ENCODE measurements around the gene RPL37.
"Not testable (repeated sequence)": the region's sequence is repeated elsewhere in the genome, so short reads cannot be mapped to it uniquely, and the experiment has no call there.

Gene RPL37

GRCh38 chr5:40790947-40791593, 44.0 kb downstream of the RPL37 start:
- peaks cover 0 to 18% of the 10 kb centered on the region in 2 donors for H3K9me3 ChIP-seq (replicated peaks in 1 of 2; ENCODE audit: control insufficient read depth in 2 of 2, insufficient read depth in 1 of 2, low read depth in 1 of 2, low read length in 2 of 2)

GRCh38 chr5:40788941-40789340, 46.1 kb downstream of the RPL37 start:
- H3K27ac ChIP-seq (replicated peaks; ENCODE audit: low read length); H3K9ac ChIP-seq (ENCODE audit: low read depth, low read length, poor library complexity); H2AFZ ChIP-seq (ENCODE audit: low read length); H3K4ac ChIP-seq (ENCODE audit: low read length); H3K79me1 ChIP-seq (ENCODE audit: low read depth, low read length); H2BK12ac ChIP-seq (ENCODE audit: low read length); H4K8ac ChIP-seq (ENCODE audit: low read depth, low read length); H3K27me3 ChIP-seq (ENCODE audit: control insufficient read depth in 3 of 3, insufficient read depth in 3 of 3, low read depth in 1 of 3, low read length in 3 of 3); H2BK15ac ChIP-seq (ENCODE audit: low read length); H2BK120ac ChIP-seq (ENCODE audit: low read depth, low read length); H3K4me3 ChIP-seq (ENCODE audit: low read length in 2 of 2); DNase-seq (ENCODE audit: low spot score); H3K18ac ChIP-seq (ENCODE audit: low read length); H3K4me1 ChIP-seq (ENCODE audit: control insufficient read depth in 2 of 2, insufficient read depth in 1 of 2, low read depth in 1 of 2, low read length in 2 of 2); H3K4me2 ChIP-seq (ENCODE audit: insufficient read depth, low read length, poor library complexity, severe bottlenecking); H2AK5ac ChIP-seq (ENCODE audit: low read depth, low read length); H3K14ac ChIP-seq (ENCODE audit: low read length); H4K91ac ChIP-seq (ENCODE audit: low read depth, low read length, poor library complexity); H2BK5ac ChIP-seq (ENCODE audit: low read length); H3K36me3 ChIP-seq (replicated peaks in 1 of 2; ENCODE audit: control insufficient read depth in 2 of 2, insufficient read depth in 2 of 2, low read length in 2 of 2); H3K23ac ChIP-seq (ENCODE audit: low read depth, low read length, poor library complexity): not testable (repeated sequence)
- no CpG with 5 or more reads among the region's 5 CpGs for WGBS, 2 donors (ENCODE audit: extremely low coverage in 2 of 2, insufficient read length in 2 of 2, insufficient replicate concordance in 1 of 2)
- H3K9me3 ChIP-seq (replicated peaks in 1 of 2; ENCODE audit: control insufficient read depth in 2 of 2, insufficient read depth in 1 of 2, low read depth in 1 of 2, low read length in 2 of 2): peaks cover 0 to 18% of the 10 kb centered on the region in 2 donors

More at GRCh38 chr5:40790947-40791593, 44.0 kb downstream of the RPL37 start:
- no peak overlapping the region for H4K91ac ChIP-seq (ENCODE audit: low read depth, low read length, poor library complexity)
- no peak overlapping the region for H3K4me2 ChIP-seq (ENCODE audit: insufficient read depth, low read length, poor library complexity, severe bottlenecking)
- no peak overlapping the region for H3K9ac ChIP-seq (ENCODE audit: low read depth, low read length, poor library complexity)
- H3K18ac ChIP-seq (ENCODE audit: low read length): no peak overlapping the region
- H3K4me1 ChIP-seq (ENCODE audit: control insufficient read depth in 2 of 2, insufficient read depth in 1 of 2, low read depth in 1 of 2, low read length in 2 of 2): no peaks in the 10 kb centered on the region
- no peak overlapping the region for H2BK15ac ChIP-seq (ENCODE audit: low read length)
- no peak overlapping the region for H4K8ac ChIP-seq (ENCODE audit: low read depth, low read length)
- no CpG with 5 or more reads among the region's 3 CpGs for WGBS, 2 donors (ENCODE audit: extremely low coverage in 2 of 2, insufficient read length in 2 of 2, insufficient replicate concordance in 1 of 2)
- H3K27ac ChIP-seq (replicated peaks; ENCODE audit: low read length): no peak overlapping the region
- no peak overlapping the region for H2BK5ac ChIP-seq (ENCODE audit: low read length)
- peaks cover 0 to 17% of the 10 kb centered on the region in 2 donors for H3K36me3 ChIP-seq (replicated peaks in 1 of 2; ENCODE audit: control insufficient read depth in 2 of 2, insufficient read depth in 2 of 2, low read length in 2 of 2)
- no peak overlapping the region for H3K4me3 ChIP-seq (ENCODE audit: low read length in 2 of 2)
- H3K4ac ChIP-seq (ENCODE audit: low read length): no peak overlapping the region
- H3K14ac ChIP-seq (ENCODE audit: low read length): no peak overlapping the region
- DNase-seq (ENCODE audit: low spot score): no peak
- H2AFZ ChIP-seq (ENCODE audit: low read length): no peak overlapping the region
- H2BK120ac ChIP-seq (ENCODE audit: low read depth, low read length): no peak overlapping the region
- H2AK5ac ChIP-seq (ENCODE audit: low read depth, low read length): no peak overlapping the region
- no peaks in the 10 kb centered on the region for H3K27me3 ChIP-seq (ENCODE audit: control insufficient read depth in 3 of 3, insufficient read depth in 3 of 3, low read depth in 1 of 3, low read length in 3 of 3)
- no peak overlapping the region for H2BK12ac ChIP-seq (ENCODE audit: low read length)
- H3K23ac ChIP-seq (ENCODE audit: low read depth, low read length, poor library complexity): no peak overlapping the region
- H3K79me1 ChIP-seq (ENCODE audit: low read depth, low read length): peaks cover 8% of the 10 kb centered on the region

- H2AK5ac ChIP-seq (ENCODE audit: low read depth, low read length): no peak overlapping the region
- H3K4ac ChIP-seq (ENCODE audit: low read length): no peak overlapping the region
- H3K9me3 ChIP-seq (replicated peaks in 1 of 2; ENCODE audit: control insufficient read depth in 2 of 2, insufficient read depth in 1 of 2, low read depth in 1 of 2, low read length in 2 of 2): peaks cover 0 to 18% of the 10 kb centered on the region in 2 donors
- no CpG with 5 or more reads among the region's 1 CpG for WGBS, 2 donors (ENCODE audit: extremely low coverage in 2 of 2, insufficient read length in 2 of 2, insufficient replicate concordance in 1 of 2)
- no peak overlapping the region for H4K91ac ChIP-seq (ENCODE audit: low read depth, low read length, poor library complexity)
- no peak overlapping the region for H3K27ac ChIP-seq (replicated peaks; ENCODE audit: low read length)
- no peaks in the 10 kb centered on the region for H3K27me3 ChIP-seq (ENCODE audit: control insufficient read depth in 3 of 3, insufficient read depth in 3 of 3, low read depth in 1 of 3, low read length in 3 of 3)
- peaks cover 0 to 6% of the 10 kb centered on the region in 2 donors for H3K36me3 ChIP-seq (replicated peaks in 1 of 2; ENCODE audit: control insufficient read depth in 2 of 2, insufficient read depth in 2 of 2, low read length in 2 of 2)
- no peaks in the 10 kb centered on the region for H3K4me1 ChIP-seq (ENCODE audit: control insufficient read depth in 2 of 2, insufficient read depth in 1 of 2, low read depth in 1 of 2, low read length in 2 of 2)
- no peak overlapping the region for H3K23ac ChIP-seq (ENCODE audit: low read depth, low read length, poor library complexity)
- H2BK15ac ChIP-seq (ENCODE audit: low read length): no peak overlapping the region
- H3K4me2 ChIP-seq (ENCODE audit: insufficient read depth, low read length, poor library complexity, severe bottlenecking): no peak overlapping the region
- H3K18ac ChIP-seq (ENCODE audit: low read length): no peak overlapping the region
- DNase-seq (ENCODE audit: low spot score): no peak
- H2AFZ ChIP-seq (ENCODE audit: low read length): no peak overlapping the region
- H2BK120ac ChIP-seq (ENCODE audit: low read depth, low read length): no peak overlapping the region
- H3K79me1 ChIP-seq (ENCODE audit: low read depth, low read length): peaks cover 6% of the 10 kb centered on the region
- no peak overlapping the region for H2BK5ac ChIP-seq (ENCODE audit: low read length)
- H2BK12ac ChIP-seq (ENCODE audit: low read length): no peak overlapping the region
- H3K4me3 ChIP-seq (ENCODE audit: low read length in 2 of 2): no peak overlapping the region
- H4K8ac ChIP-seq (ENCODE audit: low read depth, low read length): no peak overlapping the region
- H3K14ac ChIP-seq (ENCODE audit: low read length): no peak overlapping the region
- no peak overlapping the region for H3K9ac ChIP-seq (ENCODE audit: low read depth, low read length, poor library complexity)
Observed at GRCh38 chr5:40787986-40788385, 47.0 kb downstream of the RPL37 start.

- WGBS, 2 donors (ENCODE audit: extremely low coverage in 2 of 2, insufficient read length in 2 of 2, insufficient replicate concordance in 1 of 2): no CpG with 5 or more reads among the region's 3 CpGs
- not testable (repeated sequence) for H2AFZ ChIP-seq (ENCODE audit: low read length)
Observed at GRCh38 chr5:40786664-40787063, 48.4 kb downstream of the RPL37 start.

More at GRCh38 chr5:40786664-40787063, 48.4 kb downstream of the RPL37 start:
- not testable (repeated sequence) for H3K4me3 ChIP-seq (ENCODE audit: low read length in 2 of 2); H2BK15ac ChIP-seq (ENCODE audit: low read length); H4K91ac ChIP-seq (ENCODE audit: low read depth, low read length, poor library complexity); H3K23ac ChIP-seq (ENCODE audit: low read depth, low read length, poor library complexity); H2AK5ac ChIP-seq (ENCODE audit: low read depth, low read length); H3K36me3 ChIP-seq (replicated peaks in 1 of 2; ENCODE audit: control insufficient read depth in 2 of 2, insufficient read depth in 2 of 2, low read length in 2 of 2); H3K27me3 ChIP-seq (ENCODE audit: control insufficient read depth in 3 of 3, insufficient read depth in 3 of 3, low read depth in 1 of 3, low read length in 3 of 3); H3K27ac ChIP-seq (replicated peaks; ENCODE audit: low read length); H2BK12ac ChIP-seq (ENCODE audit: low read length); H3K9ac ChIP-seq (ENCODE audit: low read depth, low read length, poor library complexity); H3K18ac ChIP-seq (ENCODE audit: low read length); H2BK120ac ChIP-seq (ENCODE audit: low read depth, low read length); H3K14ac ChIP-seq (ENCODE audit: low read length); H3K4me2 ChIP-seq (ENCODE audit: insufficient read depth, low read length, poor library complexity, severe bottlenecking); DNase-seq (ENCODE audit: low spot score); H2BK5ac ChIP-seq (ENCODE audit: low read length); H3K79me1 ChIP-seq (ENCODE audit: low read depth, low read length); H3K4me1 ChIP-seq (ENCODE audit: control insufficient read depth in 2 of 2, insufficient read depth in 1 of 2, low read depth in 1 of 2, low read length in 2 of 2); H4K8ac ChIP-seq (ENCODE audit: low read depth, low read length); H3K4ac ChIP-seq (ENCODE audit: low read length)
- peaks cover 0 to 18% of the 10 kb centered on the region in 2 donors for H3K9me3 ChIP-seq (replicated peaks in 1 of 2; ENCODE audit: control insufficient read depth in 2 of 2, insufficient read depth in 1 of 2, low read depth in 1 of 2, low read length in 2 of 2)
